OCI-LY3 (cell line): ENCODE measurements around the gene STPG1.

Experiments
- CTCF ChIP-seq: fragments of 200-600, 300-600 bp; sonication (generic); IDR thresholded peaks from 2 replicates; pipeline ENCODE4 v1.5.1; 2014; ENCODE audit warnings: antibody characterized with exemption, low read length, low read depth
- EZH2phosphoT487 ChIP-seq: fragments of 200-600 bp; shearing (Covaris generic); IDR thresholded peaks from 2 replicates; pipeline ENCODE4 v1.6.1; 2018; ENCODE audit warnings: antibody characterized with exemption, mixed run types, low read depth

DNA sequence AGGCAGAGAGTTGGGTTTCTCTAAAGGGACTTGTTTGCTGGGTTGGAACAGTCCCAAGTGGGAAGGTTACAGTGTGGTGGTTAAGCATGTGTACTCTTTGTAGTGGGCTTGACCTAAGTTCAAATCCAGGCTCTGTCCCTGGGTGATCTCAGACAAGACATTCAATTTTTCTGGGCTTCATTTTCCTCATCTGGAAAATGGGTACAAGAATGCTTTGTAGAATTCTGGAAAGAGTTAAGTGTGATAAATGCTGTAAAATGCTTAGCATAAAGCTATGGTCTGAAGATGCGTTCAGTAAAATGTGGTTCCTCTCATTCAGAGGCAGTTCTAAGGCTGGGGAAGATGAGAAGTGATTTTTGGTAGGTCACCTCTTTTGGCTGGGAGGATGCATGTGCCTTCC lies 93.6 kb downstream of the STPG1 start:
- TF ChIP-seq CTCF (no peak), EZH2phosphoT487 (no peak)
